ENCODE data around the gene AXIN1.
"Not testable (repeated sequence)": the region's sequence is repeated elsewhere in the genome, so short reads cannot be mapped to it uniquely, and the experiment has no call there.

AXIN1 gene

DNA sequence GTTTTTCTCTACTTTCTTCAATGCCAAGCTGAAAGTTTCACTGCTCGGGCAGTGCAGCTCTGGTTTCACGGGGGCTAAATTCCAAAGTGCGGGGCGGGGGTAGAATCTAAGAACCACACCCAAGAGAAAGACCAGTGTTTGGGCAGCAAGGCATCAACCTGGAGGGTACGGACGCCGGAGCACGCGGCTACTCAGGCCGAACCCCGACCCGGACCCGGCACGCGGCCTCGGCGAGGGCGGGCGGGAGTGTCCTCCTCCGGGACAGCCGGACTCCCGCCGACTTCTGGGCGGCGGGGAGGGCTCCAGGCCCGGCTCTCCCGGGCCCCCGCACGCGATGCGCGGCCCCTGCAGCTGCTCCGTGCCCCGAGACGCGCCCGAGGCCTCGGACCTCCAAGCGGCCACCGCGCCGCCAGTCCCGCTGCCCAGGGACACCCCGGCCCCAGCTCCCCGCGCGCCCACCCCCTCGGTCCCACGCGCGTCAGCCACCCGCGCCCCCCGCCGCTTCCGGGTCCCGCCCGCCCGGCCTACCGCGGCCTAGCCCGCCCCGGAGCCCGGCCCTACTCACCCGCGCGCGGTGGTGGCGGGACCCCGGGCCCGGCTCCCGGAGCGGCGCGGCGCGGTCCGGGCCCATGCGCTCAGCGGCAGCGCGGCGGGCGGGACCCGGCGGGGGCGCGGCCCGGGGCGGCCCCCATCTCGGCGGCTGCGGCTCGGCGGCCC lies 561 bp downstream of the AXIN1 start:
- DNase-seq: no peak

DNA sequence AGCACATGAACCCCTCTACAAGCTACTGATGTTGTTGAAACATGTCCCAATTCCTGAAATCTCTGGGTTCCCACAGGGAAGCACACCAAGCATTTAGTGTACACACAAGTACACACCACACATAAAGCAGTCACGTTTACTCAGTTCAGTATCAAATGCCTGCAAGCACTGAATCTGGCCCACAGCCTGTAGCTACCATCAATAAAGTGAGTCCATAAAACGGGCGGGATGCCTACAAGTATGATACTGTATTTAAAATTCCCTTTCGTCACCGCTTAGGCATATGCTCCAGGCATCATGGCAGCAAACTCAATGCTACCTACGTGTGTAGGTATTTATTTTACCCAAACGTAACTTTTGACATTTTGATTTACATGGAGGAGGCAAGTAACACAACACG lies 2.3 kb downstream of the AXIN1 start:
- DNase-seq: no peak

DNA sequence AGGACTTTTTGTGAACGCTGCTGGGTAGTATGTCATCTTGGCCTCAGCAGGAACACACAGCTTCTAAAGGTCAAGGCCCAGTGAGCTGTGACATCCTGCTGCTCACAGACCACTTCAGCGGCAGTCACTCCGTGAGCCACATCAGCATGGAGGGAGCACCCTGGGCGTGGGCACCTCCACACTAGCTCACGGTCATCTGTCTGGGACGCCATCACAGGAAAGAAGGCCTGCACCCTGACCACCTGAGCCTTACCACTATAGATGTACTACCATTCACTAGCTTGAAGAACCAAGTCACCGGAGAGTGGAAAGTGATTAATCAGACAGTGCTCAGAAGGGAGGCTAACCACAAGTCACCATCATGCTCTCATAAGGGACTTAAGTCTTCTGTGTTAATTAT lies 3.3 kb downstream of the AXIN1 start:
- DNase-seq: no peak

DNA sequence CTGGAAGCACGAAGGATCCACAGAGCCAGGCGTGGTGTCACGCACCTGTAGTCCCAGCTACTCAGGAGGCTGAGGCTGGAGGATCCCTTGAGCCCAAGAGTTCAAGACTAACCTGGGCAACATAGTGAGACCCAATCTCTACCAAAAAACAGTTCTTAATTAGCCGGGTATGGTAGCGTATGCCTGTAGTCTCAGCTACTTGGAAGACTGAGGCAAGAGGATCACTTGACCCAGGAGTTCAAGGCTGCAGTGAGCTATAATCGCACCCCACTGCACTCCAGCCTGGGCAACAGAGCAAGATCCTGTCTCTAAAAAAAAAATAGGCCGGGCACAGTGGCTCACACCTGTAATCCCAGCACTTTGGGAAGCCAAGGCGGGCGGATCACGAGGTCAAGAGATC lies 4.0 kb downstream of the AXIN1 start:
- DNase-seq: not testable (repeated sequence)

DNA sequence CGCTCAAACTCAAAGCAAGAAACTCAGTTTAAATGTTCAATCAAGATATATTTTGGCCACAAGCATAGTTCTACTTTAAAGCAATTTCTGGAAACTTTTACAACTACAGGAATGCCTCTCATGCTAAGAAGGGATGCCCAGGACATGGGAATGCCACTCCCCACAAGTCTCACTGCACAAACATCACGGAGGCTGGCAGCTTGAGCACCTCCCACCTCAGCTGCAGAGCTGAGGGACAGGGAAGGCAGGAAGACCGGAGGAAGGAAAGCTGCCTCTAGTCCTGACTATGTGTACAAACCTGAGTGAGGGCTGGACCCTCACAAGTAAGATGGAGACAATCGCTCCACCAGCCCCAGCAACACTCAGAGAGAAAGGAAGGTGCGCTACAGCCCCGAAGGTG lies 5.3 kb downstream of the AXIN1 start:
- no peak for DNase-seq

DNA sequence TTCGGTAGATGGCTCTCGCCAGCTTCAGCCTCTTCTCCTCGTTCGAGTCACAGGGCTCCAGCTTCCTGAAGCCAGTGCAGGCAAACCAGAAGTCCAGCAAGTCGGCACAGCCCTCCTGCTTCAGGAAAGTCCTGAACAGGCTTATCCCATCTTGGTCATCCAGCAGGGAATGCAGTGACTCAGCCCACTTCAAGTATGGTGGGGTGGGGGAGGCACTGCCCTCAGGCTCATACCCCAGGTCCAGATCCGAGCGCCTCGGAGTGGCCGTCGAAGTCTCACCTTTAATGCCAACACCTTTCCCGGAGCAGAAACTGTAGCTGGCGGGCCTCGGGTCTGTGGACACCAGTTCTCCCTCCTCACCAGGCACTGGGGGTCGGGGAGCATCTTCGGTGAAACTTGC lies 5.9 kb downstream of the AXIN1 start:
- DNase-seq: no peak

DNA sequence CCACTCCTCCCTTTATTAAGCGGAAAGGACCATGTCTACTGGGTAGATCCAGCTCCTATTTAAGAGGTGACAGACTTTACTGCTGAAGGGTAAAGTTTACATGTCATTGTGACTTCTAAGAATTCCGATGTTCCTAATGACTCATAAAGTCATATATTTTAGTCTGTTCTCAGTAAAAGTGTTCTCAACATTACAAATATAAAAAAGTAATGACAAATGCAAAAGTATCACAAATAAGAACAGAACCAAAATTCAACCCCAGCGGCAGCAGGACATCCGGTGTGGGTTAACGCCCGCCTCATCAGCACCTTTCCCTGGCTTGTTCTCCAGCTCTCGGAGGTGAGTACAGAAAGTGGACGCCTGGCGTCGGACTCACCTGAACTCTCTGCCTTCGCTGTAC lies 6.8 kb downstream of the AXIN1 start:
- peak; percentile 39 for DNase-seq

DNA sequence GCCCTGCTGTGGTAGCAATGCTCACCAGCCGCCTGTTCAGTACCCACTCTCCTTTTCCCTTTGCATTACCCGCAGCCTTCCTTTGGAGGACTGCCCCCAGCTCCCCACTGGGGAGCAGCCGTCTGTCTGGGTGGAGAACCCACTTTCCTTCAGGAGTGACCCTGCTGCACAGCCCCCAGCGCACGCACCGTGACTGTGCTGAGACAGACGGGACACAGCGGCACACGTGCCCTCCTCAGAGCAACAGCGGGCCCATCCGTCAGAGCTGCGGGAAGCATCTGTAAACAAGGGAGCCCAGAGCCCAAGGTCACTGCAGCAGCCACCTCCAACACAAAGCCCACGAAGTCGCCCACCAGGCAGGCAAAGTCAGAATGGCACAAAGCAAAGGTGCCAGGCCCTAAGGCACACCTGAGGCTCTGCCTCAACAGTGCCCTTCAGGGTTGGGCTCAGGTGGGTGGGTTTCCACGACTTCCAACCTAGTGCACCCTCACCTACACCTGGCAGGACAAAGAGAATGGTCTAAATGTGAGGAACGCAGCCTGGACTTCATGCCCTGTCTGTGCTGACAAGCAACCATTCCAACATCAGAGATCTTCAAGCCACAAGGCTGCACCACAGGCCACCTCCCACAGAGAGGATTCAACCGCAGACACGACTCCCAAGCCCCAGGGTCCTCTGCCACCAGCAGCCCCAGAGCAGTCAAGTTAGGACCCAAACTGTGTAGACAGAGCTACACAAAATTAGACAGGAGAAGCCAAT lies 9.9 kb downstream of the AXIN1 start:
- DNase-seq: no peak

DNA sequence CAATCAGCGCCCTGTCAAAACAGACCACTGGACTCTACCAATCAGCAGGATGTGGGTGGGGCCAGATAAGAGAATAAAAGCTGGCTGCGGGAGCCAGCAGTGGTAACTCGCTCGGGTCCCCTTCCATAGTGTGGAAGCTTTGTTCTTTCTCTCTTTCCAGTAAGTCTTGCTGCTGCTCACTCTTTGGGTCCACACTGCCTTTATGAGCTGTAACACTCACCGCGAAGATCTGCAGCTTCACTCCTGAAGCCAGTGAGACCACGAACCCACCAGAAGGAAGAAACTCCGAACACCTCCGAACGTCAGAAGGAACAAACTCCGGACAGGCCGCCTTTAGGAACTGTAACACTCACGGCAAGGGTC lies 10.6 kb downstream of the AXIN1 start:
- DNase-seq: not testable (repeated sequence)

DNA sequence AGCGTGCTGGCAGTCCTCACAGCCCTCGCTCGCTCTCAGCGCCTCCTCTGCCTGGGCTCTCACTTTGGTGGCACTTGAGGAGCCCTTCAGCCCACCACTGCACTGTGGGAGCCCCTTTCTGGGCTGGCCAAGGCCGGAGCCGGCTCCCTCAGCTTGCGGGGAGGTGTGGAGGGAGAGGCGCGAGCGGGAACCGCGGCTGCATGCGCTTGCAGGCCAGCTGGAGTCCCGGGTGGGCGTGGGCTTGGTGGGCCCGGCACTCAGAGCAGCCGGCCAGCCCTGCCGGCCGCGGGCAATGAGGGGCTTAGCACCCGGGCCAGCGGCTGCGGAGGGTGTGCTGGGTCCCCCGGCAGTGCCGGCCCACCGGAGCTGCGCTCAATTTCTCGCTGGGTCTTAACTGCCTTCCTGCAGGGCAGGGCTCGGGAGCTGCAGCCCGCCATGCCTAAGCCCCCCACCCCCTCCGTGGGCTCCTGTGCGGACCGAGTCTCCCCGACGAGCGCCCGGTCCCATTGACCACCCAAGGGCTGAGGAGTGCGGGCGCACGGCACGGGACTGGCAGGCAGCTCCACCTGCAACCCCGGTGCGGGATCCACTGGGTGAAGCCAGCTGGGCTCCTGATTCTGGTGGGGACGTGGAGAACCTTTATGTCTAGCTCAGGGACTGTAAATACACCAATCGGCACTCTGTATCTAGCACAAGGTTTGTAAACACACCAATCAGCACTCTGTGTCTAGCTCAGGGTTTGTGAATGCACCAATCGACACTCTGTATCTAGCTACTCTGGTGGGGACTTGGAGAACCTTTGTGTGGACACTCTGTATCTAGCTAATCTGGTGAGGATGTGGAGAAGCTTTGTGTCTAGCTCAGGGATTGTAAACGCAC lies 11.2 kb downstream of the AXIN1 start:
- not testable (repeated sequence) for DNase-seq

DNA sequence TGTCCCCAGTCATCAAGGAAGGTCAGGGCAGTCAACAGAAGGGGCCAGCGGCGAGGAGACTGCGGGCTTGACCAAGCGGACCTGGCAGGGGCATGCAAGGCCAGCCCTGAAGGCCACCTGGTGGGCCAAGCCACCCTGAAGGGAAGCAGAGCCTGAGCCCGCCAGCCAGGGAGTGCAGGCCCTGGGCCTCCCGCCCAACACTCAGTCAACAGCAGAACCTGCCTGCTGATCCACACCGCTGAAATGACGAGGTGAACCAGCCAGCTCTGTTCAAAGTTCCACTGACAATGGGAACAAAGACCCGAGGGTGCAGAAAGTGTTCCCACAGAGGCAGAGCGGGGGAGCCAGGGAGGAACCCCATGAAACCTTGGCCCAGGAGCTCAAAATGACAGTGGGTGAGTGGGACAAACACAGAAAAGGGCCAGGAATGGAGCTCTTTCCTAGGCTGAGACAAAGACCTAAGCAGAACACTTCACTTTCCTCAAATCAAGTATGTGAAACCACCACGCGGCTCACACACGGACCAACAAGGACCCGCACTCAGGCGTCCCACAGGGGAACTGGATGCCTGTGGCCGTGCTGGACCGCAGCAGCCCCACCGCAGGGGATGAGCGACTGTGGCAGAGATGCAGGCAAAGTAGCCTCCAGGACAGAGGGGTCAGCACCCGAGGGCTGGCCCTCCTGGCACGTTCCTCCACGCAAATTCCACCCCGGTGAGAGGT lies 12.0 kb downstream of the AXIN1 start:
- DNase-seq: no peak

DNA sequence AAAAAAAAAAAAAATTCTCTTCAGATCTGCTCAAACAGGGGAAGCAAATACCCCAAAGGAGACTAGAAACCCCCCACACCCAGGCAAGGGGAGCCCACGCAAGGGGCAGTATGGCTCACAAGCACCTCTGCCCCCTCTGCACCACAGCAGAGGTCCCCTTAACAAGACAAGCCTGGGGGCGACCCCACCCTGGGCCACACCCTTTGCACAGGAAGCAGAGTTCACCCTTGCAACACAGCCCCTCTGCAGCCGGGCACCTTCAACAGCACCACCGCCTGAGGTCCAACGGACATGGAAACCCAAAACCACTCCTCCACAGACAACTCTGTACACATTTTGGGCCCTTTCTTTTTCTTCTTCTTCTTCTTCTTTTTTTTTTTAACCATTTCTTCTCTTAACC lies 12.8 kb downstream of the AXIN1 start:
- DNase-seq: peak; percentile 24

DNA sequence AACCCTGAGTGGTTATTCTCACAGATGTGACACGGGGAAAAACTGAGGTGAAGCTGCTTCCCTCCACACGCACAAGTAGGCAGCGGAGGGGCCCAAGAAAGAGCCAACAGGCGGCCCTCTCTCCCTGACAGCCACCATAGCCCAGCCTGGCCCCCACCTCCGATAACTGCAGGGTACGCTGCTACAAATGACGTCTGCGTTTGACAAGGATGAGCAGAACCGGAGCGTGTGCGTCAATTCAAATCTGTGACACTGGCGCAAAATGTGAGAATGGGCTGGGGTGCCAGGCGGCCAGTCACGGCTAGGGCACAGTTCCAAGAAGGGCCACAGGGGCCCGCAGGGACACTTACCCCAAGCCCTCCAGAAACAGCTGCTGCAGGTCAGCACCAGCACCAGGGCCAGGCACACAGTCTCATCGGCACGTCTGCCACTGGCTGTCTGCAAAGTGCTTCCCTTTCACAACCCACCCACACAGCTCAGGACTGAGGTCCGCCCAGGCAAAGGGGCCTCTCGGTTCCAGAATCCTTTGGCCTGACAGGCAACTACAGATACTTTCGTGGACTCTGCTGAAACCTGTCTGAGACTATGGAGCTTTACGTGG lies 14.4 kb downstream of the AXIN1 start:
- DNase-seq: no peak

DNA sequence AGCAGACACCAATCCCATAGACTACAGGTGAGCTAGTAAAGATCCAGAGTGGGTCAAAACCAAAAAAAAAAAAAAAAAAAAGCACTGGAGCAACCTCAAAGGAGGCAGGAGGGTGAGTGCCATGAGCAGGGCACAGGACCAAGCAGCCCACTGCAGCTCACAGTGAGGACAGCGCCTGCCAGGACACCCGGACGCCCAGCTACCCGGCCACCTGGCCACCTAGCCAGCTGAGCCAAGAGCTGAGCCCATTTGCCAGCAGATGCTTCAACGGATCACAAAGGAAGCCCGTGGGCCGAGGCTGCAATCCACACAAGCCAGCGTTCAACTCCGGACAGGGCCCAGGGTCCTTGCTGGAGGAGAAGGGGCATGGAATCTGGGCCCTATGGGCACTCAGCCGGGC lies 15.1 kb downstream of the AXIN1 start:
- no peak for DNase-seq

DNA sequence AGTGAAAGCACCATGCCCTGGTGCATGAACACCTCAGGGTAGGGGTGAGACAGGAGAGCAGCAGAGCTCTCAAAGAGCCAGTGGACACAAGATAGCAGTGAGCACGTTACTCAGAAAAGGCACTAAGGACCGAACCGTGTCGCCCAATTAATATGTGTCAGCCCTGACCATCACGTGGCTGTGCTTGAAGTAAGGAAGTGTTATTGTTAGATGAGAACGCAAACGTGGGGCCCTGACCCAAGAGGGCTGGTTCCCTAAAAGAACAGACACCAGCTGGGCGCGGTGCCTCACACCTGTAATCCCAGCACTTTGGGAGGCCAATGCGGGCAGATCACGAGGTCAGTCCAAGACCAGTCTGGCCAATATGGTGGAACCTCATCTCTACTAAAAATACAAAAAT lies 16.3 kb downstream of the AXIN1 start:
- no peak for DNase-seq

DNA sequence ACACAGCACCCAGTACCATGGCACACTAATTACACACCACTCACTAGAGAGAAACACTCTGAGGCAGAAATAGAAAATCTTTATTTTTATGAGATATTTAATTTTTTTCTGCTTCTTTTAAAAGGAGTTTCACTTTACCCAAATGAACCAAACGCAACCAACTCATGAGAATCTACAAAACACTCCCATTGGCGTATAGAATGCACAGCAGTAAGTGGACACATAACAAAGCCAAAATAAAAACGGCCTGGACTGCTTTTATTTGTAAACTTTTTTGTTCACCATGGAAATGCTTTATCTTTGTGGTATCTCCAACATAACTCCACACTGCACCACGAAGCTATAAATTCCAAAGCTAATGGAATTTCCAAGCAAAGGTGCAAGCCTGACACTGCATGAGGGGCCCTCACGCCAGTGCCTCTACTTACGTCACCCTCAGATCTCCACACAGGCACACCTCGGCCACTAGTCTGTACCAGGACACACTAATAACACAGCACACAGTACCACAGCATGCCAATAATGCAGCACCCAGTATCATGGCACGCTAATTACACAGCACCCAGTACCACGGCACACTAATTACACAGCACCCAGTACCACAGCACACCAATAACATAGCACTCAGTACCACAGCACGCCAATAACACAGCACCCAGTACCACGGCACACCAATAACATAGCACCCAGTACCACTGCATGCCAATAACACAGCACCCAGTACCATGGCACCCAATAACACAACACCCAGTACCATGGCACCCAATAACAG lies 17.5 kb downstream of the AXIN1 start:
- not testable (repeated sequence) for DNase-seq

DNA sequence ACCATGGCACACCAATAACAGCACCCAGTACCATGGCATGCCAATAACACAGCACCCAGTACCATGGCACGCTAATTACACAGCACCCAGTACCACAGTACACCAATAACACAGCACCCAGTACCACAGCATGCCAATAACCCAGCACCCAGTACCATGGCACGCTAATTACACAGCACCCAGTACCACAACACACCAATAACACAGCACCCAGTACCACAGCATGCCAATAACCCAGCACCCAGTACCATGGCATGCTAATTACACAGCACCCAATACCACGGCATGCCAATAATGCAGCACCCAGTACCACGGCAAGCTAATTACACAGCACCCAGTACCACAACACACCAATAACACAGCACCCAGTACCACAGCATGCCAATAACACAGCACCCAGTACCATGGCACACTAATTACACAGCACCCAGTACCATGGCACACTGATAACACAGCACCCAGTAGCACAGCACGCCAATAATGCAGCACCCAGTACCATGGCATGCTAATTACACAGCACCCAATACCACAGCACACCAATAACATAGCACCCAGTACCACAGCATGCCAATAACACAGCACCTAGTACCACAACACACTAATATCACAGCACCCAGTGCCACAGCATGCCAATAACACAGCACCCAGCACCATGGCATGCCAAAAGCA lies 18.2 kb downstream of the AXIN1 start:
- DNase-seq: not testable (repeated sequence)

DNA sequence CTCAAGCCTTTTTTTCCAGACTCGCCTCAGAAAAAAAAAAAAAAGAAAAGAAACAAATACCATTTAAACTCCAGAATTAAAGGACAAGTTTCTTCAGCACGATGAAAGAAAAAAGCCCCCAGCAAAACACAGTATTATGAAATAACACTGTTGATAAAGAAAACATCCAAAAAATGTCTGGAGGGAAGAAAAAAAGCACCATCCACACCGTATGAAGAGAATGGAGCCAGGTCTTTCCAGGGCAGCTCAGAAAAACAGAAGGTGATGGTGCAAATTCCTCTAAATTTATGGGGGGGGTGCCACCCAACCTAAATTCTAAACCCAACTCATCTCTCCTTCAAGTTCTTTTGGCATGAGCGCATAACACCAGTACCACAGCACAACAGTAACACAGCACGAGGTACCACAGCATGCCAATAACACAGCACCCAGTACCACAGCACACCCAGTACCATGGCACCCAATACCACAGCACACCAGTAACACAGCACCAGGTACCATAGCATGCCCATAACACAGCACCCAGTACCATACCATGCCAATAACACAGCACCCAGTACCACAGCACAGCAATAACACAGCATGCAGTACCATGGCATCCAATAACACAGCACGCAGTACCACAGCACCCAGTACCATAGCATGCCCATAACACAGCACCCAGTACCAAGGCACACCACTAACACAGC lies 19.0 kb downstream of the AXIN1 start:
- DNase-seq: no peak

DNA sequence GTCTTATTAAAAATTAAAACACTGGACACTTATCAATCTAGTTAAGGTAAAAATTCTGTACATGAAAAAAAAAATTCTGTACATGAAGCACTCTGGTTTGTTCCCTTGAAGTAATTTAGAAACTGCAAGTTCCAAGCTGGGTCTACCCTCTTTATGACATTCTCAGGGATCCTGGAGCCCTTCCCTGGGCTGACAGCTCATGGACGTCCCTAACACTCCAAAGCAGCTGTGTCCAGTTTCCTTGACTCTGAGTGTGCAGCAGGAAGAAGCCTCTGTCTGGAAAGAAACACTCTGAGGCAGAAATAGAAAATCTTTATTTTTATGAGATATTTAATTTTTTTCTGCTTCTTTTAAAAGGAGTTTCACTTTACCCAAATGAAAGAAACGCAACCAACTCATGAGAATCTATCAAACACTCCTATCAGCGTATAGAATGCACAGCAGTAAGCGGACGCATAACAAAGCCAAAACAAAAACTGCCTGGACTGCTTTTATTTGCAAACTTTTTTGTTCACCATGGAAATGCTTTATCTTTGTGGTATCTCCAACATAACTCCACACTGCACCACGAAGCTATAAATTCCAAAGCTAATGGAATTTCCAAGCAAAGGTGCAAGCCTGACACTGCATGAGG lies 21.2 kb downstream of the AXIN1 start:
- DNase-seq: not testable (repeated sequence)

DNA sequence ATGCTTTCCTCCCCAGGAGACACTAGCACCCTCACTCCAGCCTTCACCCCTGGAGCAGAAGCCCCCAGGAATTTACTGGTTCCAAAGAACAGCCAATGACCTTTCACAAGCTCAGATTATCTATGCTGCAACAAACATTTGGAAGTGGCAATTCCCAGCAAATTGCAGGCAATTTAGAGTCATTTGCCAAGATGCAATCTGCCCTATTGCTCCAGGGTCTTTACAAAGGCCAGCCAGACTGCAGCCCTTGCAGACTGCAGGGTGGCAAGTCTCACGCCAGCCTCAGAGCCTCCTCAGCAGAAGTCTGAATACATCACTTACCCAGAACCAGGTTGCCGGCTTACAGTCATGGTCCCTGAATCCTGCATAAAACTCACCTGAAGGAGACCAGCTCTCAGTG lies 21.8 kb downstream of the AXIN1 start:
- no peak for DNase-seq

All from CD4-positive, alpha-beta T cell treated with Interleukin-4 for 4 hours (primary cell).